Calu3 (cell line): ENCODE measurements around the gene CLCN1. TPM values are rescaled to one million over a fixed set of nuclear protein-coding genes. Genes with fewer than 3 reads are reported as not detected.

Source experiments
- BruUV-seq: library from RNA; stranded (reverse); fragments of 400-500 nt; replicated peaks from 2 replicates; lab custom pipeline; 2021; lab: Mats Ljungman, UMichigan
- CTCF ChIA-PET: fragments of 300-600 bp; sonication (Branson Sonifier 250); formaldehyde crosslinking; loops from one replicate; lab custom pipeline; 2022; ENCODE audit warnings: antibody characterized with exemption; lab: Charles Lee
- DNase-seq: peaks from one replicate; pipeline ENCODE4 v3.0.0; 2022
- H3K27ac Mint-ChIP-seq: one replicate; pipeline ENCODE4 v1.8.0; 2022; ENCODE audit warnings: mixed read lengths; ENCODE audit not compliant: unreplicated experiment
- H3K27me3 Mint-ChIP-seq: one replicate; pipeline ENCODE4 v1.8.0; 2022; ENCODE audit warnings: mixed read lengths; ENCODE audit not compliant: unreplicated experiment
- H3K36me3 Mint-ChIP-seq: one replicate; pipeline ENCODE4 v1.8.0; 2022; ENCODE audit warnings: mild to moderate bottlenecking, moderate library complexity, mixed read lengths; ENCODE audit not compliant: insufficient read depth, unreplicated experiment
- H3K4me1 Mint-ChIP-seq: one replicate; pipeline ENCODE4 v1.8.0; 2022; ENCODE audit warnings: mild to moderate bottlenecking, low read depth, mixed read lengths; ENCODE audit not compliant: unreplicated experiment
- H3K4me3 Mint-ChIP-seq: one replicate; pipeline ENCODE4 v1.8.0; 2022; ENCODE audit warnings: mild to moderate bottlenecking, low read depth, moderate library complexity, mixed read lengths; ENCODE audit not compliant: unreplicated experiment
- H3K9me3 Mint-ChIP-seq: one replicate; pipeline ENCODE4 v1.8.0; 2022; ENCODE audit warnings: low read depth, mixed read lengths; ENCODE audit not compliant: unreplicated experiment
- CTCF ChIP-seq: fragments of 200-600 bp; IDR thresholded peaks from one replicate; pipeline ENCODE4 v1.8.0; 2022; ENCODE audit warnings: antibody characterized with exemption; ENCODE audit not compliant: unreplicated experiment
- intact Hi-C: fragments of 100-400 bp; cut with micrococcal nuclease; formaldehyde crosslinking; loops from one replicate; pipeline ENCODE4 v1.10.0; 2022; ENCODE audit not compliant: unreplicated experiment
- total RNA-seq: library from RNA; stranded (reverse); gene quantifications from 2 replicates; pipeline ENCODE4 v1.2.3, GENCODE V29; 2022

Gene CLCN1
- total RNA-seq, 1 experiment from 2014 or later, result 0.61 TPM

- Mint-ChIP-seq H3K4me3 (no peak overlapping the region), H3K27ac (no peak overlapping the region), H3K4me1 (no peaks in the 10 kb centered on the region), H3K27me3 (no peaks in the 10 kb centered on the region), H3K9me3 (no peaks in the 10 kb centered on the region), H3K36me3 (peaks cover 51% of the 10 kb centered on the region)
- CTCF ChIA-PET, result no interaction called here
- BruUV-seq, result no TSS peak
- TF ChIP-seq CTCF, result no peak
- intact Hi-C loops, result no loop called here
- DNase-seq, result no peak
Observed at GRCh38 chr7:143394068-143394467, 78.2 kb downstream of the CLCN1 start.

- CTCF ChIA-PET, result no interaction called here
- H3K27ac Mint-ChIP-seq, result peak overlapping the region; percentile 75
- H3K9me3 Mint-ChIP-seq, result no peaks in the 10 kb centered on the region
- no peaks in the 10 kb centered on the region for H3K27me3 Mint-ChIP-seq
- H3K36me3 Mint-ChIP-seq, result peaks cover 44% of the 10 kb centered on the region
- intact Hi-C loops, result no loop called here
- no peak for TF ChIP-seq CTCF
- BruUV-seq, result no TSS peak
- DNase-seq, result no peak
- H3K4me3 Mint-ChIP-seq, result no peak overlapping the region
- H3K4me1 Mint-ChIP-seq, result no peaks in the 10 kb centered on the region
Observed at GRCh38 chr7:143394777-143395176, 78.9 kb downstream of the CLCN1 start.

- H3K27ac Mint-ChIP-seq, result peak overlapping the region; percentile 75
- no peak overlapping the region for H3K4me3 Mint-ChIP-seq
- H3K9me3 Mint-ChIP-seq, result no peaks in the 10 kb centered on the region
- peaks cover 38% of the 10 kb centered on the region for H3K36me3 Mint-ChIP-seq
- no peak for DNase-seq
- CTCF ChIA-PET, result no interaction called here
- H3K27me3 Mint-ChIP-seq, result no peaks in the 10 kb centered on the region
- no peaks in the 10 kb centered on the region for H3K4me1 Mint-ChIP-seq
- BruUV-seq, result no TSS peak
- intact Hi-C loops, result no loop called here
- TF ChIP-seq CTCF, result no peak
Observed at GRCh38 chr7:143395187-143396149, 79.6 kb downstream of the CLCN1 start.

- no peak for DNase-seq
- intact Hi-C loops, result no loop called here
- Mint-ChIP-seq H3K4me1 (no peaks in the 10 kb centered on the region), H3K36me3 (peaks cover 37% of the 10 kb centered on the region), H3K27me3 (no peaks in the 10 kb centered on the region), H3K4me3 (no peak overlapping the region), H3K27ac (no peak overlapping the region), H3K9me3 (no peaks in the 10 kb centered on the region)
- CTCF ChIA-PET, result no interaction called here
- no TSS peak for BruUV-seq
- TF ChIP-seq CTCF, result no peak
Observed at GRCh38 chr7:143396182-143396581, 80.3 kb downstream of the CLCN1 start.
